Spleen (tissue), 7 donors: ENCODE results near the gene FBXO31.

Experiments used
- CTCF ChIP-seq, 11 experiments: fragments of 200-600 bp in 7 of 11; fragments of 450-650 bp in 4 of 11; sonication (generic) in 4 of 11; IDR thresholded peaks in 8 of 11; conservative IDR thresholded peaks in 3 of 11; 1 replicate in 7 of 11; 2 replicates in 4 of 11; pipeline versions ENCODE4 v1.4.0 to v1.8.0; 2016 to 2021; ENCODE audit warnings: antibody characterized with exemption in 11 of 11, inconsistent platforms in 4 of 11, mild to moderate bottlenecking in 1 of 11
- POLR2A ChIP-seq, 3 donors: fragments of 450-650 bp; IDR thresholded peaks; one replicate each; pipeline ENCODE4 v1.5.1; 2017; ENCODE audit warnings: antibody characterized with exemption in 3 of 3, mild to moderate bottlenecking in 1 of 3
- POLR2AphosphoS5 ChIP-seq, 3 donors: sonication (generic); formaldehyde crosslinking; IDR thresholded peaks; one replicate each; pipeline ENCODE4 v1.5.1; 2017; ENCODE audit warnings: antibody characterized with exemption in 3 of 3
- donor health status: DM: no; HTN: no; CAD: no; lungs with moderate emphysema.
- donor health status: DM: no; HTN: no; CAD: no.
- donor health status: DM: no; HTN: no; CAD: no.

- TF ChIP-seq CTCF (IDR thresholded peaks at IDR 0.05 in 8 of 11, conservative IDR thresholded peaks at IDR 0.05 in 3 of 11) (no peak), POLR2AphosphoS5 (IDR thresholded peaks at IDR 0.05) (peak in 1 of 3 donors; percentile 17), POLR2A (IDR thresholded peaks at IDR 0.05) (no peak)
Observed at GRCh38 chr16:87414251-87414680, 30.7 kb upstream of the FBXO31 start.
